NOMO-1 (cell line): ENCODE data around the gene RRAGD.

Experiments
- DNase-seq, 2 experiments: peaks; one replicate each; lab custom pipeline; 2025; ENCODE audit not compliant: unreplicated experiment in 2 of 2; lab: John Stamatoyannopoulos, UW

The RRAGD gene

GRCh38 chr6:89412071-89413005, at the start of gene RRAGD:
RRAGD (minus strand) TSS chr6:89412273; CDS start chr6:89411993, 280 bp downstream.
- peak; percentile 36 to 42 for DNase-seq

- DNase-seq = no peak
Measured at GRCh38 chr6:89460713-89461112, 48.6 kb upstream of the RRAGD start.

- DNase-seq = no peak
Measured at GRCh38 chr6:89459501-89459900, 47.4 kb upstream of the RRAGD start.

- no peak for DNase-seq
Measured at GRCh38 chr6:89458704-89459103, 46.6 kb upstream of the RRAGD start.

- DNase-seq = no peak
Measured at GRCh38 chr6:89454300-89454699, 42.2 kb upstream of the RRAGD start.

GRCh38 chr6:89452281-89452680, 40.2 kb upstream of the RRAGD start:
- no peak for DNase-seq

GRCh38 chr6:89449193-89449592, 37.1 kb upstream of the RRAGD start:
- no peak for DNase-seq

GRCh38 chr6:89443658-89444057, 31.6 kb upstream of the RRAGD start:
- DNase-seq = no peak

- no peak for DNase-seq
Measured at GRCh38 chr6:89440200-89440599, 28.1 kb upstream of the RRAGD start.

GRCh38 chr6:89439014-89439413, 26.9 kb upstream of the RRAGD start:
- DNase-seq = no peak

GRCh38 chr6:89438248-89438647, 26.2 kb upstream of the RRAGD start:
- no peak for DNase-seq

GRCh38 chr6:89436226-89436625, 24.2 kb upstream of the RRAGD start:
- DNase-seq = no peak

- DNase-seq = no peak
Measured at GRCh38 chr6:89434954-89435353, 22.9 kb upstream of the RRAGD start.

GRCh38 chr6:89434150-89434499, 22.1 kb upstream of the RRAGD start:
- no peak for DNase-seq

- peak in 1 of 2 experiments; percentile 60 for DNase-seq
Measured at GRCh38 chr6:89433252-89434149, 21.4 kb upstream of the RRAGD start.

- peak; percentile 59 to 80 for DNase-seq
Measured at GRCh38 chr6:89432875-89433251, 20.8 kb upstream of the RRAGD start, which contains the start of gene ANKRD6. ANKRD6 (plus strand) TSS chr6:89433152; CDS start chr6:89566977, 133,825 bp downstream.

- no peak for DNase-seq
Measured at GRCh38 chr6:89430201-89430962, 18.3 kb upstream of the RRAGD start.

GRCh38 chr6:89416796-89417195, 4.7 kb upstream of the RRAGD start:
- no peak for DNase-seq

- no peak for DNase-seq
Measured at GRCh38 chr6:89415185-89415584, 3.1 kb upstream of the RRAGD start.

- no peak for DNase-seq
Measured at GRCh38 chr6:89414215-89414614, 2.1 kb upstream of the RRAGD start.

GRCh38 chr6:89413006-89413400, 930 bp upstream of the RRAGD start:
- no peak for DNase-seq
